Cardiac muscle cell (in vitro differentiated cells and primary cell): ENCODE data around the gene SERINC5. TPM values are rescaled to one million over a fixed set of nuclear protein-coding genes. Genes with fewer than 3 reads are reported as not detected.
A peak's percentile ranks its signal among the peaks of the same experiment; 100 is the strongest.

ENCODE experiments used
- DNase-seq, 2 donors: peaks; one replicate each; pipeline versions ENCODE4 v3.0.0 to v3.0.0-alpha.2; 2010 to 2017; ENCODE audit warnings: low read depth in 1 of 2, low spot score in 1 of 2
- H3K27ac ChIP-seq: fragments of 200-600 bp; sonication (generic); 2 replicates; pipeline ENCODE4 v1.5.1; 2016
- H3K27me3 ChIP-seq: fragments of 200-600 bp; sonication (generic); 2 replicates; pipeline ENCODE4 v1.6.0; 2016; ENCODE audit warnings: control low read depth
- H3K36me3 ChIP-seq: fragments of 200-600 bp; sonication (generic); 2 replicates; pipeline ENCODE4 v1.5.1; 2016; ENCODE audit warnings: control low read depth
- H3K4me1 ChIP-seq: fragments of 200-600 bp; sonication (generic); 2 replicates; pipeline ENCODE4 v1.8.1; 2017; ENCODE audit warnings: low read depth, mild to moderate bottlenecking, mixed run types
- H3K4me3 ChIP-seq: fragments of 200-600 bp; sonication (generic); 2 replicates; pipeline ENCODE4 v1.5.1; 2016; ENCODE audit warnings: mild to moderate bottlenecking
- H3K9me3 ChIP-seq: fragments of 200-600 bp; sonication (generic); 2 replicates; pipeline ENCODE4 v1.5.1; 2017; ENCODE audit warnings: low read depth, mild to moderate bottlenecking, control low read depth
- polyA plus RNA-seq: library from polyadenylated mRNA; unstranded; fragments of >200 nt; fragmentation: Nextera tagmentation; extraction: Ambion mirVana; gene quantifications from 2 replicates; pipeline ENCODE4 v1.2.1, GENCODE V29; 2016
- total RNA-seq: library from RNA; depleted of rRNA; stranded (reverse); fragments of >200 nt; gene quantifications from 2 replicates; pipeline ENCODE4 v1.2.3, GENCODE V29; 2016
- TF ChIP-seq, protein P1 (sequence below): IDR thresholded peaks from 2 replicates; pipeline ENCODE4 v1.5.1; 2012; ENCODE audit warnings: low read depth, mild to moderate bottlenecking, low read length

The SERINC5 gene
- total and polyA plus RNA-seq, 2 experiments from 2014 or later, result 10.8 to 33.6 TPM

DNA sequence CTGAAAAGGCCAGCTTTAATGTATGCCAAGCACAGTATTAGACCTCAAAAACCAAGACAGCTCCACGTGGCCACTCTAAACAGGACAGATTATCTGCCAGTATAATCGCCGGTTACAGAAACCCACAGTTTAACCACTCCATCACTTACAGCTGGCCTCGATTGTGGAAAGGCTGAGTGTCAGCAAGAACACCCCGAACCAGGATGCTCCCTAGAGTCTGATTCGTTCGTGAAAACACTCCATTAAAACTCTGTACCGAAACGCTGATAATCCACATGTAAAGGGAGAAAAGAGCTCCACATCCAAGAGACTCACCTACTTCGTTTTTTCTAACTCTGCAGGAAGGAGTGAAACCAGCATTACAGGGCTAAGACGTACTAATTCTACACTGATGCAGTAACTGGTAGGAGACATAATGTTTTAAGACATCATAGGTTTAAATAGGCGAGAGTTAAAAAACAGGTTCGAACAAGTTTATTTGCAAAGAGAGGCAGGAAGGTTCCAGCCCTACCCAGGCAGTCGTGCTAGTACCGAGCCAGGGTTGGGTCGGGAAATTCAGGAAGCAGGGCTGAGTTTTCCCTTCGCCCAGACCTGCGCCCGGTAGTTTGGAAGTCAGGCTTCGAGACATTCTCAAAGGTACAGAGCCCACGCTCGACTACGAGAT is 949 bp downstream of the SERINC5 start:
- DNase-seq, result peak in 1 of 2 donors; percentile 24
- no peaks in the 10 kb centered on the region for H3K27me3 ChIP-seq
- peaks cover 24% of the 10 kb centered on the region for H3K4me1 ChIP-seq
- H3K27ac ChIP-seq, result peak overlapping the region; percentile 79
- H3K4me3 ChIP-seq, result peak overlapping the region; percentile 62
- no peaks in the 10 kb centered on the region for H3K36me3 ChIP-seq
- no peaks in the 10 kb centered on the region for H3K9me3 ChIP-seq
- TF ChIP-seq, protein P1, sequence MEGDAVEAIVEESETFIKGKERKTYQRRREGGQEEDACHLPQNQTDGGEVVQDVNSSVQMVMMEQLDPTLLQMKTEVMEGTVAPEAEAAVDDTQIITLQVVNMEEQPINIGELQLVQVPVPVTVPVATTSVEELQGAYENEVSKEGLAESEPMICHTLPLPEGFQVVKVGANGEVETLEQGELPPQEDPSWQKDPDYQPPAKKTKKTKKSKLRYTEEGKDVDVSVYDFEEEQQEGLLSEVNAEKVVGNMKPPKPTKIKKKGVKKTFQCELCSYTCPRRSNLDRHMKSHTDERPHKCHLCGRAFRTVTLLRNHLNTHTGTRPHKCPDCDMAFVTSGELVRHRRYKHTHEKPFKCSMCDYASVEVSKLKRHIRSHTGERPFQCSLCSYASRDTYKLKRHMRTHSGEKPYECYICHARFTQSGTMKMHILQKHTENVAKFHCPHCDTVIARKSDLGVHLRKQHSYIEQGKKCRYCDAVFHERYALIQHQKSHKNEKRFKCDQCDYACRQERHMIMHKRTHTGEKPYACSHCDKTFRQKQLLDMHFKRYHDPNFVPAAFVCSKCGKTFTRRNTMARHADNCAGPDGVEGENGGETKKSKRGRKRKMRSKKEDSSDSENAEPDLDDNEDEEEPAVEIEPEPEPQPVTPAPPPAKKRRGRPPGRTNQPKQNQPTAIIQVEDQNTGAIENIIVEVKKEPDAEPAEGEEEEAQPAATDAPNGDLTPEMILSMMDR, result no peak

- no peak overlapping the region for H3K27ac ChIP-seq
- H3K36me3 ChIP-seq, result no peaks in the 10 kb centered on the region
- no peaks in the 10 kb centered on the region for H3K27me3 ChIP-seq
- H3K9me3 ChIP-seq, result no peaks in the 10 kb centered on the region
- DNase-seq, result peak in 1 of 2 donors; percentile 55
- no peak overlapping the region for H3K4me3 ChIP-seq
- TF ChIP-seq, protein P1, result no peak
- peaks cover 26% of the 10 kb centered on the region for H3K4me1 ChIP-seq
Observed at GRCh38 chr5:80251636-80252035, 4.2 kb downstream of the SERINC5 start.

DNA sequence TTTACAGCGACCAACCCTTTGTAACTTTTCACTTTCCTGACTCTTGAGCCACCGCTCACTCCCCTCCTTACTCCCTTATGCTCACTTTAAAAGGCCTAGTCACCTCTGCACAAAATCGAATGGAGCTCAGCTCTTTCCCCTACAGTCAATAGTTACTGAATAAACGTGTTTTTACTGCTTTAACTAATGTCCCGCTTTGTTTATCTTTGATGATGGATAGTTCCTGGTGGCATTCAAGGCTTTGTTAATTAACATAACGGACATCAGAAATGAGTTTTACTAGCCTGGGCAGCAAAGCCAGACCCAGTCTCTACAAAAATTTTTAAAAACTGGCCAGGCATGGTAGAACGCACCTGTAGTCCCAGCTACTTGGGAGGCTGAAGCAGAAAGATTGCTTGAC is 5.0 kb downstream of the SERINC5 start:
- TF ChIP-seq, protein P1, result no peak
- Histone ChIP-seq H3K9me3 (no peaks in the 10 kb centered on the region), H3K36me3 (no peaks in the 10 kb centered on the region), H3K4me3 (no peak overlapping the region), H3K4me1 (peaks cover 34% of the 10 kb centered on the region), H3K27ac (no peak overlapping the region), H3K27me3 (no peaks in the 10 kb centered on the region)
- DNase-seq, result no peak

- TF ChIP-seq, protein P1, result no peak
- no peak overlapping the region for H3K27ac ChIP-seq
- peaks cover 34% of the 10 kb centered on the region for H3K4me1 ChIP-seq
- H3K4me3 ChIP-seq, result no peak overlapping the region
- no peaks in the 10 kb centered on the region for H3K36me3 ChIP-seq
- no peak for DNase-seq
- no peaks in the 10 kb centered on the region for H3K27me3 ChIP-seq
- no peaks in the 10 kb centered on the region for H3K9me3 ChIP-seq
Observed at GRCh38 chr5:80249901-80250300, 5.9 kb downstream of the SERINC5 start.

- H3K4me3 ChIP-seq, result no peak overlapping the region
- DNase-seq, result no peak
- peaks cover 21% of the 10 kb centered on the region for H3K4me1 ChIP-seq
- H3K9me3 ChIP-seq, result no peaks in the 10 kb centered on the region
- H3K27me3 ChIP-seq, result no peaks in the 10 kb centered on the region
- no peaks in the 10 kb centered on the region for H3K36me3 ChIP-seq
- H3K27ac ChIP-seq, result peak overlapping the region; percentile 76
- TF ChIP-seq, protein P1, result no peak
Observed at GRCh38 chr5:80248378-80248777, 7.5 kb downstream of the SERINC5 start.
